ENCODE measurements around the gene SDR42E2. TPM values are rescaled to one million over a fixed set of nuclear protein-coding genes. Genes with fewer than 3 reads are reported as not detected.

Gene SDR42E2
- total and polyA plus RNA-seq, 10 of the 15 experiments (the other 5 are each of a cell fraction or from before 2014, with no cell fraction given) = 0.01 to 0.09 (median 0.08) TPM; not detected in 4

DNA sequence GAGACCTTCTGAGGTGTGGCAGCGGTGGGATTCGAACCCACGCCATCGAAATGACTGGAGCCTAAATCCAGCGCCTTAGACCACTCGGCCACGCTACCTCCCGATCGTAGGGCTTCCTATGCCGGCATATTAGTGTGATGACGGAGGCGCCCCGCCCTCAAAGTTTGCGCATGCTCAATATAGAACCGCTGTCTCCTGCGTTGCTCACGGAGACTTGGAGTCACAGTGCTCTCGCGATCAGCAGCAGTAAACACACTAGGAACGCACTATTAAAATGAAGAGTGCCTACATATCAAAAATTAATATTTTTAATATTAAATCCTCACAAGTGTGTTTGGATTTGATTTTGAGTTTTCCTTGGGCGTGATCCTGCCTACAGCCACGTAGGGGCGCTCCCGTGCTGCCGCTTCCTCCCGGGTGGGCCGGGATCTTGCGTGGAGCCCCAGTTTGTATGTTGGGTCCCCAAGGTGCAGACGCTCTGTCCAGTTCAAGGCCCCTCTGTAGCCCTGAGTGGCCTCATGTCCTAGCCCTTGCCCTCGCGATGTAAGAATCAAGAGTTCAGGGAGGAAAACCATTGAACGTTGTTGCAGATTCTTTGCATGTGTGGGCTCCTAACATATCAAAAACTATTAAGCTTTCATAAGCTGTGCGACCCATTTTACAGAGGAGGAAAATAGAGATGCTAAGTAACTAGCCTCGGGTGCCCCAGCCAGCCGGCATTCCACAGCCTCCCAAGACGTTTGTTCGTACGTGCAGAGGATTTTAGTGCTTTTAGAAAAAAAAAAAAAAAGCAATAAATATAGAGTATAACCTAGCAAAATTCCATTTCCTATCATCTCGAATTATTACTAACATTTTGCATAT, 33.6 kb downstream of the SDR42E2 start (continued):
- TF ChIP-seq ZNF687 (IDR thresholded peaks at IDR 0.05) = peak; percentile 66
- TF ChIP-seq NBN (IDR thresholded peaks at IDR 0.05) = peak; percentile 84
- TF ChIP-seq IRF4 (IDR thresholded peaks at IDR 0.05; ENCODE audit: low read depth, low read length) = peak; percentile 49; the same call in 1 of the 2 replicates
- TF ChIP-seq POU2F2 (IDR thresholded peaks at IDR 0.05; ENCODE audit: borderline replicate concordance, low read depth, low read length) = peak; percentile 58; the same call in 2 of the 3 replicates
- peak; percentile 43; the same call in 1 of the 2 replicates for TF ChIP-seq BACH1 (IDR thresholded peaks at IDR 0.05; ENCODE audit: borderline replicate concordance)
- no peak for TF ChIP-seq FOS (IDR thresholded peaks at IDR 0.05; ENCODE audit: borderline replicate concordance, extremely low read depth, insufficient read length)
- peak; percentile 83 for TF ChIP-seq SMARCA5 (IDR thresholded peaks at IDR 0.05)
- TF ChIP-seq RAD21 (IDR thresholded peaks at IDR 0.05; ENCODE audit: insufficient read depth, low read depth, low read length) = peak; percentile 77
- TF ChIP-seq RAD51 (IDR thresholded peaks at IDR 0.05) = 0 out of 2 replicates have a peak, but pooled peaks have one; percentile 18
- TF ChIP-seq POLR2A (IDR thresholded peaks at IDR 0.05; ENCODE audit: low read depth, low read length) = peak; percentile 70
- 0 out of 2 replicates have a peak, but pooled peaks have one; percentile 43 for TF ChIP-seq TCF12 (IDR thresholded peaks at IDR 0.05; ENCODE audit: low read depth, low read length)
- TF ChIP-seq RELA (IDR thresholded peaks at IDR 0.05; ENCODE audit: borderline replicate concordance, partially characterized antibody) = peak; percentile 57
- TF ChIP-seq NRF1 (conservative IDR thresholded peaks at IDR 0.05; ENCODE audit: low read depth, low read length) = 0 out of 2 replicates have a peak, but pooled peaks have one; percentile 28
- peak; percentile 100 for TF ChIP-seq SREBF2 (IDR thresholded peaks at IDR 0.05; ENCODE audit: low read length)
- TF ChIP-seq ETV6 (conservative IDR thresholded peaks at IDR 0.05 in 1 of 2, IDR thresholded peaks at IDR 0.05 in 1 of 2; ENCODE audit: borderline replicate concordance in 1 of 2, low read depth in 1 of 2) = no peak
- TF ChIP-seq MAX (IDR thresholded peaks at IDR 0.05; ENCODE audit: low read depth, low read length) = 0 out of 2 replicates have a peak, but pooled peaks have one; percentile 57
- no peak for TF ChIP-seq HDGF (IDR thresholded peaks at IDR 0.05)
- TF ChIP-seq, protein P1, sequence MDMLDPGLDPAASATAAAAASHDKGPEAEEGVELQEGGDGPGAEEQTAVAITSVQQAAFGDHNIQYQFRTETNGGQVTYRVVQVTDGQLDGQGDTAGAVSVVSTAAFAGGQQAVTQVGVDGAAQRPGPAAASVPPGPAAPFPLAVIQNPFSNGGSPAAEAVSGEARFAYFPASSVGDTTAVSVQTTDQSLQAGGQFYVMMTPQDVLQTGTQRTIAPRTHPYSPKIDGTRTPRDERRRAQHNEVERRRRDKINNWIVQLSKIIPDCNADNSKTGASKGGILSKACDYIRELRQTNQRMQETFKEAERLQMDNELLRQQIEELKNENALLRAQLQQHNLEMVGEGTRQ (IDR thresholded peaks at IDR 0.05; ENCODE audit: borderline replicate concordance, low read depth, low read length) = no peak
- TF ChIP-seq IKZF1 (conservative IDR thresholded peaks at IDR 0.05) = peak; percentile 62
- TF ChIP-seq JUNB (IDR thresholded peaks at IDR 0.05) = peak; percentile 17; the same call in 1 of the 2 replicates
- TF ChIP-seq ZNF207 (IDR thresholded peaks at IDR 0.05; ENCODE audit: borderline replicate concordance) = peak; percentile 37; the same call in 1 of the 2 replicates
- TF ChIP-seq BHLHE40 (IDR thresholded peaks at IDR 0.05; ENCODE audit: borderline replicate concordance in 1 of 2, low read depth in 2 of 2, low read length in 1 of 2) = peak; percentile 13 to 32; a peak in 1 of 4 replicates
- TF ChIP-seq CBFB (IDR thresholded peaks at IDR 0.05; ENCODE audit: low read depth) = 0 out of 2 replicates have a peak, but pooled peaks have one; percentile 74
- peak; percentile 71 for TF ChIP-seq SMC3 (IDR thresholded peaks at IDR 0.05; ENCODE audit: borderline replicate concordance, low read length)
- TF ChIP-seq YY1 (IDR thresholded peaks at IDR 0.05; ENCODE audit: low read depth, low read length) = peak; percentile 73

Data from GM12878 (cell line).